ENCODE measurements around the gene TBC1D23.
"Not testable (repeated sequence)": the region's sequence is repeated elsewhere in the genome, so short reads cannot be mapped to it uniquely, and the experiment has no call there.

Gene TBC1D23

GRCh38 chr3:100260685-100261484, at the start of gene TBC1D23:
Gene TBC1D23, plus strand, starts transcription at chr3:100260992. Its CDS starts 27 bp downstream, at chr3:100261019.
- peak; percentile 94 for DNase-seq (ENCODE audit: low read depth, low spot score)

GRCh38 chr3:100213891-100214573, 46.8 kb upstream of the TBC1D23 start:
- no peak for DNase-seq (ENCODE audit: low read depth, low spot score)

- no peak for DNase-seq (ENCODE audit: low read depth, low spot score)
Measured at GRCh38 chr3:100214574-100214964, 46.2 kb upstream of the TBC1D23 start.

GRCh38 chr3:100216713-100217112, 44.1 kb upstream of the TBC1D23 start:
- no peak for DNase-seq (ENCODE audit: low read depth, low spot score)

GRCh38 chr3:100221159-100221558, 39.6 kb upstream of the TBC1D23 start:
- no peak for DNase-seq (ENCODE audit: low read depth, low spot score)

GRCh38 chr3:100225193-100225592, 35.6 kb upstream of the TBC1D23 start:
- DNase-seq (ENCODE audit: low read depth, low spot score) = no peak

GRCh38 chr3:100225883-100226282, 34.9 kb upstream of the TBC1D23 start:
- DNase-seq (ENCODE audit: low read depth, low spot score) = no peak

- DNase-seq (ENCODE audit: low read depth, low spot score) = no peak
Measured at GRCh38 chr3:100226712-100227429, 33.9 kb upstream of the TBC1D23 start.

GRCh38 chr3:100227511-100227921, 33.3 kb upstream of the TBC1D23 start:
- no peak for DNase-seq (ENCODE audit: low read depth, low spot score)

- DNase-seq (ENCODE audit: low read depth, low spot score) = no peak
Measured at GRCh38 chr3:100228247-100228646, 32.5 kb upstream of the TBC1D23 start.

- DNase-seq (ENCODE audit: low read depth, low spot score) = not testable (repeated sequence)
Measured at GRCh38 chr3:100229188-100229587, 31.6 kb upstream of the TBC1D23 start.

- DNase-seq (ENCODE audit: low read depth, low spot score) = no peak
Measured at GRCh38 chr3:100230710-100231109, 30.1 kb upstream of the TBC1D23 start.

GRCh38 chr3:100231668-100232067, 29.1 kb upstream of the TBC1D23 start:
- DNase-seq (ENCODE audit: low read depth, low spot score) = no peak

GRCh38 chr3:100234364-100234763, 26.4 kb upstream of the TBC1D23 start:
- DNase-seq (ENCODE audit: low read depth, low spot score) = no peak

- no peak for DNase-seq (ENCODE audit: low read depth, low spot score)
Measured at GRCh38 chr3:100238599-100238998, 22.2 kb upstream of the TBC1D23 start.

GRCh38 chr3:100242471-100242870, 18.3 kb upstream of the TBC1D23 start:
- DNase-seq (ENCODE audit: low read depth, low spot score) = not testable (repeated sequence)

- DNase-seq (ENCODE audit: low read depth, low spot score) = no peak
Measured at GRCh38 chr3:100244264-100244663, 16.5 kb upstream of the TBC1D23 start.

- no peak for DNase-seq (ENCODE audit: low read depth, low spot score)
Measured at GRCh38 chr3:100245136-100245535, 15.7 kb upstream of the TBC1D23 start.

- DNase-seq (ENCODE audit: low read depth, low spot score) = no peak
Measured at GRCh38 chr3:100245927-100246326, 14.9 kb upstream of the TBC1D23 start.

GRCh38 chr3:100246999-100247398, 13.8 kb upstream of the TBC1D23 start:
- no peak for DNase-seq (ENCODE audit: low read depth, low spot score)

- no peak for DNase-seq (ENCODE audit: low read depth, low spot score)
Measured at GRCh38 chr3:100252001-100252400, 8.8 kb upstream of the TBC1D23 start.

GRCh38 chr3:100254168-100254777, 6.5 kb upstream of the TBC1D23 start:
- no peak for DNase-seq (ENCODE audit: low read depth, low spot score)

Measured in activated CD4-positive, CD25-positive, alpha-beta regulatory T cell treated with anti-CD3 and anti-CD28 coated beads, Interleukin-2, amount 50 U/mL, for 16 hours (primary cell).